ENCODE results near the gene RPS24.
"Not testable (repeated sequence)": the region's sequence is repeated elsewhere in the genome, so short reads cannot be mapped to it uniquely, and the experiment has no call there.

RPS24 gene

DNA sequence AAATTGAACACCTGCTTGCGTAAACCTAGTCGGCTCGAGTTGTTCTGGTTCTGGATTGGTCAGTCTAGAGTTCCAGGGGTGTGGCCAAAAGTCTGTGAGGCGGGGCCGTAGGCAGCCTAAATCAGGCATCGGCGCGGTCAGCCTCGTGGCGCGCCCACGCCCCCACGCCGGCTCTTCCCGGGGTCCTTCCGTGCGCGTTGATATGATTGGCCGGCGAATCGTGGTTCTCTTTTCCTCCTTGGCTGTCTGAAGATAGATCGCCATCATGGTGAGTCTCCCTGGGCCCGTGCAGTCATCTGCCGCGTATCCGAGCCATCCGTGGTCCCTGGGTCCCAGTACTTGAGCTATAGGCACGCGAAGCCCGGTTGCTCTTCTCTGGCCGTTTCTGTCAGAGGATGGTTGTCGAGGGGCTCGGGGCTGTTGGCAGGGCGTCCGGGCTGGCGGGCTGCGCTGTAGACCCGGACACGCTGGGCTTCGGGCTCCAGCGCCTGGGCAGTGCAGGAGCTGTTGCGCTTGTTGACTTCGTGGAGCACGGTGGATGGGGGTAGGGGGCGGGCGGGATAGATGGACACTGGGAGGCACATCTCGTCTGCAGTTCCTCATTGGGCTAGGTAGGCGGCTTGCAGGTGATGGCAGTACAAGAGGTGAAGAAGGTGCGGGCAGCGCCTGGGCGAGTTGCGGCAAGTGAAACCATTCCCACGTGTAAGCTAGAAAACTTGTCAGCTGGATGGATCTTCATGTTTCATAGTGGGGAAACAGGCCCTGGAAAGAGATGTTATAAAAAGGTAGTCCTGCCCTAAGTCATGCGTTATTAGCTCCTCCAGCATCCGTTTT lies at the start of gene RPS24:
RPS24 (plus strand) TSS at position 227 of the 834 bp plus-strand sequence; CDS start at position 266, 39 bp downstream.
- peak; percentile 88 for DNase-seq

DNA sequence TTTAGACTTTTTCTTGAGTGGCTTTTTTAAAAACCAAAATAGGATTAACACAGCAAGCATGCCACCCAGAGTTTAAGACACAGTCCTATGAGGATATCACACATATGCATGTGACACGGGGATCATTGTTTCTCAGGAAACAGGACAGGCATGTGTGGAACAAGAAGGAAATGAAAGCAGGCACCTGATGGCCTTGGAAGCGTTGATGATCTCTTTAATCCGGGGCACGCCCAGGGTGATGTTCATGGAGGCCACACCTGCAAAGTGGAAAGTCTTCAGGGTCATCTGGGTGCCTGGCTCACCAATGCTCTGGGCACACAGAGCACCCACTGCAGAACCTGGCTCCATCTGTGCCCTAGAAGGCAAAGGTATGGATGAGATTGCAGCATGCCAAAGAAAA lies 48.7 kb upstream of the RPS24 start:
- no peak for DNase-seq

DNA sequence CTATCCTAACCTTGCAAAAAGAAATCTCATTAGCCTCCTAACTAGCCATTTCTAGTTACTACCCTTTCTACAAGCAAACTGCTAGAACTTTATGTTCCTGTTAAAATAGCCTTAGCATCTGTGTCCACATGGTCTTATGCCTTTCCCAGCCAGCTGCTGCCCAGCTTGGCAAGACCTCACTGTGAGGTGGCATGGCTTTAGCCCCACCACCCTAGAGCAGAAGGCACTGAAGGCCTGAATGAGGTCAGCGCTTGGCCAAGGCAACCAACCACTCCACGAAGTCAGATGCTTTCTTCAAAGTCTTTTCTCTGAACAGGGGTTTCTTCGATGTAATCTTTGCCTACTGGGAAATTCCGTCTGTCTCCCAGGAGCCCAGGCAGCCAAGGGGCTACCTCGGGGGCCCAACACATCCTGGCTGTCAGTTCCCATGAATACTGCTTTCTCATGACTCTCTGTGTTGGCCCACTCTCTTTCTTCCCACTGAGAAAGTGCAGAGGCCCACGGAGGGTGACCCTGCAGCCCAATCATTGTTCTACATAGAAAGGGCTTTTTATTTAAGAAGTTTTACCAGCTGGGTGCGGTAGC lies 45.9 kb upstream of the RPS24 start:
- DNase-seq, result no peak

- no peak for DNase-seq
These were observed 44.5 kb upstream of the RPS24 start for GRCh38 chr10:77989081-77989724.

GRCh38 chr10:77993620-77994019 lies 40.0 kb upstream of the RPS24 start:
- DNase-seq, result no peak

- DNase-seq, result not testable (repeated sequence)
These were observed 34.9 kb upstream of the RPS24 start for GRCh38 chr10:77998780-77999179.

DNA sequence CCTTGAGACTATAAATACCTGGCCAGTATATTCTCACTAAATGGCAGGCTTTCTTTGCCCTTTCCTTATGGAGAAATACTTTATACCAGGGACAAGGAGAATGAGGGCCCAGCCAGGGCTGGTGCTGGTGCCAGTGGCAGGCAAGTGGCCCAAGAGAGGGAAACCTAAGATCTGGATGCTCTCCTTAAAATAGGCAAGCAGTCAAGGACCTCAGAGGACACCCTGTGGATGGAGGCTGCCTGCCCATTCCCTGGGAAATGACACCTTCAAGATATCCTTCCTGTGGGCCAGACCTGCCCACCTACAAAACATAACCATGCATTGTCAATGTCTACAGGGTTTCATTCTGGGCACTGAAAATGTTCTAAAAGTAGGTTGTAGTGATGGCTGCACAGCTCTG lies 33.5 kb upstream of the RPS24 start:
- DNase-seq, result no peak

DNA sequence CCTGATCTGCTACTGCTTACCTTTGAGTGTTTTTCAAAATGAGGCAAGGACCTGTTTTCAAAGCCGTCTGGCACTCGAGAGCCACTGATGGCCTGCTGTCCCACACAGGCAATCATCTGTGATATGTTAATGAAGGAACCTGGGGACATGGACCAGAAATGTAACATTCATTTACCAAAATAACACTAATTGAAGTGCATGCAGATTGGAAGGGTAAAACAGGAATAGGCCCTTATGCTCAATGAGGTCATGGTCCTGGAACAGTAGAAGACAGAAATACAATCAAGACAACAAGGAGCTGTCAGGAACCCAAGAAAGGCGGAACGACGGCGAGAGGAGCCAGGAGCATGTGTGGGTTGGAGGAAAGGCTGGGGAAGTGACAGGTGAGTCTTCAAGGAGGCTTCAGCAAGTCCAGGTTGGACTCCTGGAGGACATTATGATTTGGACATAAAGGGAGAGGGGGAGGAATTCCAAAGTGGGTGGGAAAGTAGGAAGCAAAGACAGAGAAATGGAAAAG lies 32.6 kb upstream of the RPS24 start:
- DNase-seq, result no peak

GRCh38 chr10:78002541-78003288 lies 30.9 kb upstream of the RPS24 start:
- no peak for DNase-seq

GRCh38 chr10:78004215-78005026 lies 29.2 kb upstream of the RPS24 start:
- no peak for DNase-seq

- DNase-seq, result no peak
These were observed 26.5 kb upstream of the RPS24 start for GRCh38 chr10:78007172-78007571.

DNA sequence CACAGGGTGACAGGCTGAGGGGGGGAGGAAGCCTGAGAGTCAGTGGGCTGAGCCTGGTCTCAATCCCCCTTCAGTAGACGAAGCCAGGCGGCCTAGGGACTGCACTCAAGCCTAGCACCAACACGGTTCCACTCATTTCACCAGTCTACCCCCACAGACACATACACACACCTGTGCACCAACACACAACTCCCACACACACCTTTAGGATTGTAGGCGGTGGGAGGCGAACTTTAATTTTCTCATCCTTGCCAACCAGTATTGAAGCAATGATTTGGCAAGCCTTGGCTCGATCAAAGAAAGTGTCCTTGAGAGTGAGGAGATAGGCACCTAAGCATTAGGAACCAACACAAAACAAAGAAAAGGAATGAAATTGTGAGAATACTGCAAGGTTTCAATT lies 24.0 kb upstream of the RPS24 start:
- no peak for DNase-seq

- no peak for DNase-seq
These were observed 23.4 kb upstream of the RPS24 start for GRCh38 chr10:78010278-78010677.

DNA sequence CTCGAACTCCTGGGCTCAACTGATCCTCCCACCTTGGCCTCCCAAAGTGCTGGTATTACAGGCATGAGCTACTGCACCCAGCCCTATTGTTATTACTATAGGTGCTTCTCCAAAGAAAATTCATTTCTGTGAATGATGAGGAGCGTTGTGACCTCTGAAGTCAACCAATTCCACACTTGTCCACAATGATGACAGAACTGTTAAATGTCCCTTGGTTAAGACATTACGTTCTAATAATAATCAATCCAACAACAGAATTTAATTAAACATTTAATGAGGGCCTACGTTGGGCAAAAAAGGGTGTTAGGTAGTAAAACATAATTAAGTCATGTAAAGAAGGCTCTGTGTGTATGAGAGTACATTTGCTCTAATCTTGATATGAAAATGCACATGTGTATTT lies 22.6 kb upstream of the RPS24 start:
- DNase-seq, result no peak

- no peak for DNase-seq
These were observed 20.1 kb upstream of the RPS24 start for GRCh38 chr10:78013564-78013963.

GRCh38 chr10:78015546-78015945 lies 18.1 kb upstream of the RPS24 start:
- DNase-seq, result no peak

- no peak for DNase-seq
These were observed 15.8 kb upstream of the RPS24 start for GRCh38 chr10:78017856-78018255.

DNA sequence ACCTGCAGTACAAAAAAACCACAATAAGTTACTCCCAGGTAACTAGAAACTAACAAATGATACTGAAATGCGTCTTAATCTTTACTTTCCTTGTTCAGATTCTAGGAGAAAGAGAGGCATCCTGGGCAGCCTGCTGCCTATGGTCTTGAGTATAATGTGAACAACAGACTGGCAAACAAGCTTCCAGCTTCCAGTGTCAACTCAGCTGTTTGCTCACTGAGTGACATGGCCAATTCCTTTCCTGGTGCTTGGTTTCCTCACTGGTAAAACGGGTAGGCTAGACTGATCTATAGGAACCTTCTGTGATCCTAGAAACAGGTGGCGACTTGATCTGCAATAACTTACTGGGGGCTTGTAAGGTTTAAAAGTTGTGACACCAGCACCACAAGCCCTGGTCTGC lies 14.4 kb upstream of the RPS24 start:
- no peak for DNase-seq

DNA sequence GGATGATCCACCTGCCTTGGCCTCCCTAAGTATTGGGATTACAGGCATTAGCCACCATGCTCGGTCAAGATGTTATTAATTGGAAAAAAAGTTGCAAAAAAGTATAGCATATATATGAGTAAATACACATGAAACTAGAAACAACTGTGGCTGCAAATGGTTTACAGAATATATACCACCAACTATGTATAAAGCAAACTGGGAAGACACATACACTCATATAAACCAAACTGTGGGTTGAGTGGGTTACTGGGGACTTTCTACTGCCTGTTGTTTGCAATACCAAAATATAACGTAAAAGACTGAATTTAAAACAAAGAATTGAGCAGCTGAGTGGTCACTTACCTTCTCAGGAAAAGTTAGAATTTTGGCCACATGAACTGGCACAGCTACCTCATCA lies 12.5 kb upstream of the RPS24 start:
- no peak for DNase-seq

DNA sequence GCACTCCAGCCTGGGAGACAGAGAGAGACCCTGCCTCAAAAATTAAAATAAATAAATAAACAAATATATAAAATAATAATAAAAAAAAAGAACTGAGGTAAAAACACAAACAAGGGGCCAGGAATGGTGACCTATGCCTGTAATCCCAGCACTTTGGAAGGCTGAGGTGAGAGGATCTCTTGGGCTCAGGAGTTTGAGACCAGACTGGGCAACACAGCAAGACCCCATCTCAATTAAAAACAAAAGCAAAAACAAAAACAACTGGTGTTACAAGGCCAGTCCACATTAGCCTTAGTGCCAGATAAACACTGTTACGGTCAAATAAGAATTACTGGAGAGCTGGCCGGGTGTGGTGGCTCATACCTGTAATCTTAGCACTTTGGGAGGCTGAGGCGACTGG lies 9.9 kb upstream of the RPS24 start:
- no peak for DNase-seq

- no peak for DNase-seq
These were observed 7.8 kb upstream of the RPS24 start for GRCh38 chr10:78025685-78026364.
